HL-60 (cell line): ENCODE data around the gene A4GALT.

Experiments
- DNase-seq, 2 experiments: peaks; one replicate each; pipeline ENCODE4 v3.0.0-alpha.2; 2010 to 2020; ENCODE audit warnings: low read depth in 1 of 2, low spot score in 1 of 2
- H3K27ac ChIP-seq: fragments of 250-450 bp; sonication (Bioruptor Pico); replicated peaks from 2 replicates; pipeline ENCODE4 v1.5.1; 2020; ENCODE audit warnings: mild to moderate bottlenecking, moderate library complexity
- H3K27me3 ChIP-seq: fragments of 250-450 bp; sonication (Bioruptor Pico); 2 replicates; pipeline ENCODE4 v1.5.1; 2021; ENCODE audit warnings: mild to moderate bottlenecking, moderate library complexity; ENCODE audit not compliant: insufficient read depth, poor library complexity, severe bottlenecking
- H3K4me3 ChIP-seq: replicated peaks from 2 replicates; pipeline ENCODE4 v1.5.1; 2011; ENCODE audit warnings: mild to moderate bottlenecking, control low read depth, low read length; ENCODE audit not compliant: insufficient read depth
- CTCF ChIP-seq: IDR thresholded peaks from one replicate; pipeline ENCODE4 v1.5.1; 2011; ENCODE audit warnings: low read length, control low read depth, inconsistent platforms; ENCODE audit not compliant: insufficient read depth
- GABPA ChIP-seq: IDR thresholded peaks from 2 replicates; pipeline ENCODE4 v1.6.1; 2012; ENCODE audit warnings: low read depth
- POLR2AphosphoS5 ChIP-seq: IDR thresholded peaks from 2 replicates; pipeline ENCODE4 v1.6.1; 2012; ENCODE audit warnings: low read depth
- REST ChIP-seq: IDR thresholded peaks from 2 replicates; pipeline ENCODE4 v1.6.1; 2012; ENCODE audit warnings: low read depth; ENCODE audit not compliant: insufficient replicate concordance
- SPI1 ChIP-seq: IDR thresholded peaks from 2 replicates; pipeline ENCODE4 v1.6.1; 2012; ENCODE audit warnings: low read depth, mild to moderate bottlenecking, borderline replicate concordance

A4GALT gene

GRCh38 chr22:42684462-42685195, 36.0 kb downstream of the A4GALT start:
- DNase-seq, result no peak
- TF ChIP-seq POLR2AphosphoS5 (no peak), GABPA (no peak), REST (no peak), SPI1 (no peak), CTCF (no peak)
- Histone ChIP-seq H3K27me3 (no peaks in the 10 kb centered on the region), H3K27ac (no peak overlapping the region), H3K4me3 (no peak overlapping the region)

GRCh38 chr22:42683578-42684283, 36.9 kb downstream of the A4GALT start:
- TF ChIP-seq CTCF (no peak), POLR2AphosphoS5 (no peak), GABPA (no peak), SPI1 (no peak), REST (no peak)
- H3K4me3 ChIP-seq, result no peak overlapping the region
- no peak for DNase-seq
- no peak overlapping the region for H3K27ac ChIP-seq
- no peaks in the 10 kb centered on the region for H3K27me3 ChIP-seq

- Histone ChIP-seq H3K27me3 (no peaks in the 10 kb centered on the region), H3K27ac (no peak overlapping the region), H3K4me3 (no peak overlapping the region)
- TF ChIP-seq CTCF, result no peak
- no peak for TF ChIP-seq SPI1
- no peak for TF ChIP-seq GABPA
- DNase-seq, result no peak
These were observed 38.4 kb downstream of the A4GALT start for GRCh38 chr22:42682113-42682851.
